GM18907 (cell line): ENCODE measurements around the gene TRIM27.
"Not testable (repeated sequence)": the region's sequence is repeated elsewhere in the genome, so short reads cannot be mapped to it uniquely, and the experiment has no call there.

ENCODE experiments used
- ATAC-seq: cut with Tn5 transposase; IDR thresholded peaks from one replicate; pipeline ENCODE4 v1.9.1; 2021; ENCODE audit warnings: mild to moderate bottlenecking, moderate library complexity; ENCODE audit not compliant: unreplicated experiment

Gene TRIM27

GRCh38 chr6:28866205-28867085 lies 57.3 kb downstream of the TRIM27 start:
- ATAC-seq, result peak; percentile 47

GRCh38 chr6:28865401-28866204 lies 58.2 kb downstream of the TRIM27 start:
- no peak for ATAC-seq

GRCh38 chr6:28864326-28864923 lies 59.4 kb downstream of the TRIM27 start:
- no peak for ATAC-seq

- ATAC-seq, result peak; percentile 60
Observed at GRCh38 chr6:28863604-28864325, 60.0 kb downstream of the TRIM27 start.

- ATAC-seq, result no peak
Observed at GRCh38 chr6:28862077-28862476, 61.7 kb downstream of the TRIM27 start.

- no peak for ATAC-seq
Observed at GRCh38 chr6:28861339-28861738, 62.4 kb downstream of the TRIM27 start.

- no peak for ATAC-seq
Observed at GRCh38 chr6:28860581-28860980, 63.2 kb downstream of the TRIM27 start.

GRCh38 chr6:28858963-28859362 lies 64.8 kb downstream of the TRIM27 start:
- ATAC-seq, result no peak

- no peak for ATAC-seq
Observed at GRCh38 chr6:28856620-28857005, 67.2 kb downstream of the TRIM27 start.

- ATAC-seq, result not testable (repeated sequence)
Observed at GRCh38 chr6:28854405-28854804, 69.4 kb downstream of the TRIM27 start.
